Cerebellar nuclear complex (tissue), 1 donor: Measurements from ENCODE around the gene C12orf76.
"Not testable (repeated sequence)": the region's sequence is repeated elsewhere in the genome, so short reads cannot be mapped to it uniquely, and the experiment has no call there.

Source experiments
- DNase-seq, 2 experiments: peaks; one replicate each; lab custom pipeline; 2025; lab: John Stamatoyannopoulos, UW

Gene C12orf76

GRCh38 chr12:110020956-110021355 is 27.4 kb downstream of the C12orf76 start:
- DNase-seq: no peak

GRCh38 chr12:110015132-110015531 is 33.2 kb downstream of the C12orf76 start:
- no peak for DNase-seq

- no peak for DNase-seq
Measured at GRCh38 chr12:110012659-110013058, 35.7 kb downstream of the C12orf76 start.

- no peak for DNase-seq
Measured at GRCh38 chr12:110012137-110012536, 36.2 kb downstream of the C12orf76 start.

- DNase-seq: no peak
Measured at GRCh38 chr12:110010853-110011723, 37.2 kb downstream of the C12orf76 start.

GRCh38 chr12:110008681-110009398 is 39.5 kb downstream of the C12orf76 start:
- not testable (repeated sequence) for DNase-seq

- no peak for DNase-seq
Measured at GRCh38 chr12:110007881-110008280, 40.4 kb downstream of the C12orf76 start.

- no peak for DNase-seq
Measured at GRCh38 chr12:110006115-110006514, 42.2 kb downstream of the C12orf76 start.

GRCh38 chr12:110005319-110005973 is 42.9 kb downstream of the C12orf76 start:
- DNase-seq: no peak

GRCh38 chr12:110004598-110004997 is 43.7 kb downstream of the C12orf76 start:
- DNase-seq: no peak

- DNase-seq: no peak
Measured at GRCh38 chr12:110002676-110003515, 45.4 kb downstream of the C12orf76 start.

GRCh38 chr12:110001596-110001995 is 46.7 kb downstream of the C12orf76 start:
- no peak for DNase-seq

GRCh38 chr12:109999983-110000505 is 48.3 kb downstream of the C12orf76 start:
- DNase-seq: no peak

GRCh38 chr12:109999649-109999971 is 48.7 kb downstream of the C12orf76 start:
- no peak for DNase-seq

- DNase-seq: peak; percentile 53 to 74
Measured at GRCh38 chr12:109998904-109999648, 49.2 kb downstream of the C12orf76 start, which contains the start of gene ANKRD13A. Gene ANKRD13A, plus strand, starts transcription at chr12:109999430. Its CDS starts 259 bp downstream, at chr12:109999689.

GRCh38 chr12:109998241-109998903 is 50.0 kb downstream of the C12orf76 start:
- no peak for DNase-seq

GRCh38 chr12:109997393-109997792 is 50.9 kb downstream of the C12orf76 start:
- no peak for DNase-seq

GRCh38 chr12:109996483-109996853 is 51.9 kb downstream of the C12orf76 start:
- no peak for DNase-seq

- DNase-seq: peak; percentile 36 to 76
Measured at GRCh38 chr12:109995686-109996482, 52.4 kb downstream of the C12orf76 start, which contains the start of gene GIT2. Gene GIT2, minus strand, starts transcription at chr12:109996368. Its CDS starts 144 bp downstream, at chr12:109996224.
